Memory B cell (primary cell): ENCODE data around the gene GDF15.

Experiments
- ATAC-seq: fragments of 150-1000 bp; cut with Tn5 transposase; 2 replicates; pipeline ENCODE4 v1.10.0; 2021; ENCODE audit warnings: low read depth, mild to moderate bottlenecking, moderate library complexity
- DNase-seq, 2 donors: peaks; one replicate each; pipeline ENCODE4 v3.0.0; 2022; ENCODE audit warnings: low spot score in 2 of 2
- H3K27ac Mint-ChIP-seq: one replicate; pipeline ENCODE4 v1.8.0; 2022; ENCODE audit warnings: mild to moderate bottlenecking, moderate library complexity, mixed read lengths
- H3K27me3 Mint-ChIP-seq: one replicate; pipeline ENCODE4 v1.8.0; 2022; ENCODE audit warnings: mixed read lengths
- H3K36me3 Mint-ChIP-seq: one replicate; pipeline ENCODE4 v1.8.0; 2022; ENCODE audit warnings: mild to moderate bottlenecking, mixed read lengths
- H3K4me1 Mint-ChIP-seq: one replicate; pipeline ENCODE4 v1.8.0; 2022; ENCODE audit warnings: mixed read lengths
- H3K4me3 Mint-ChIP-seq: one replicate; pipeline ENCODE4 v1.8.0; 2022; ENCODE audit warnings: mild to moderate bottlenecking, moderate library complexity, mixed read lengths
- H3K9me3 Mint-ChIP-seq: one replicate; pipeline ENCODE4 v1.8.0; 2022; ENCODE audit warnings: mixed read lengths

Gene GDF15

DNA sequence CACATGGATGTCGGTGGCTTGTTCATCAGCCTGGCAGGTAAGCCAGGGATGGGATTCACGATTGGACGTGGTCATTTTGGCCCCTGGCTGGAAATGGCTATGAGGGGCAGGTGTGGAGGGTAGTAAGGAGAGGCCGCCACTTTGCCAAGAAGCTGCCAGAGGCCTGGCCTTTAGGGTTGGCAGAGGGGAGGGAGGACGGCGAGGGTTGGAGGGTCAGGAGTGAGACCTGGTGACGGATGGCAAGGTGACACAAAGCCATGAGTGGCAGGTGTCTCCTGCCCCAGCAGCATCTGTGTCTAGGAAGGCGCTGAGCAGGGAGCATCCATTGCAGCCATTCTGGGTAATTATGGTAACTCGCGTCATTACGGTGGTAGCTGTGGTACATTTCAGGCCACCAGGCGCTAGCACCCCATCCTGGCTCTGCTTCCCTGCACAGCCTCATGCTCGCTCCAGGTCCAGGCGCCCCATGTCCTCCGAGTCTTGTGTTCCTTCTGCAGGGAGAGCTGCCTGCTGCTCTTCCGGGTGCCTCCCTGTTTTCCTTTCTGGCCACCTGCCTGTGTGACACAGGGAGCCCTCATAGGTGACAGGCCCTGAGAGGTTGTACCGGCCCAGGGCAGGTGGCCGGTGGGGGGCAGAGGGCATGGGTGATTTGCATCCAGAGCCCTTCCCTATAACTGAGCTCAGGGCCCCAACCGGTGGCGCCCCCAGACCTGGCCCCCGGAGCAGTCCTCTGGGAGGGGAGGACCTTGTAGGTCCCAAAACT lies 37.5 kb downstream of the GDF15 start:
- ATAC-seq, result no peak
- peaks cover 3% of the 10 kb centered on the region for H3K27me3 Mint-ChIP-seq
- DNase-seq, result no peak
- H3K36me3 Mint-ChIP-seq, result no peaks in the 10 kb centered on the region
- no peak overlapping the region for H3K4me3 Mint-ChIP-seq
- H3K9me3 Mint-ChIP-seq, result no peaks in the 10 kb centered on the region
- H3K4me1 Mint-ChIP-seq, result peaks cover 44% of the 10 kb centered on the region
- no peak overlapping the region for H3K27ac Mint-ChIP-seq

DNA sequence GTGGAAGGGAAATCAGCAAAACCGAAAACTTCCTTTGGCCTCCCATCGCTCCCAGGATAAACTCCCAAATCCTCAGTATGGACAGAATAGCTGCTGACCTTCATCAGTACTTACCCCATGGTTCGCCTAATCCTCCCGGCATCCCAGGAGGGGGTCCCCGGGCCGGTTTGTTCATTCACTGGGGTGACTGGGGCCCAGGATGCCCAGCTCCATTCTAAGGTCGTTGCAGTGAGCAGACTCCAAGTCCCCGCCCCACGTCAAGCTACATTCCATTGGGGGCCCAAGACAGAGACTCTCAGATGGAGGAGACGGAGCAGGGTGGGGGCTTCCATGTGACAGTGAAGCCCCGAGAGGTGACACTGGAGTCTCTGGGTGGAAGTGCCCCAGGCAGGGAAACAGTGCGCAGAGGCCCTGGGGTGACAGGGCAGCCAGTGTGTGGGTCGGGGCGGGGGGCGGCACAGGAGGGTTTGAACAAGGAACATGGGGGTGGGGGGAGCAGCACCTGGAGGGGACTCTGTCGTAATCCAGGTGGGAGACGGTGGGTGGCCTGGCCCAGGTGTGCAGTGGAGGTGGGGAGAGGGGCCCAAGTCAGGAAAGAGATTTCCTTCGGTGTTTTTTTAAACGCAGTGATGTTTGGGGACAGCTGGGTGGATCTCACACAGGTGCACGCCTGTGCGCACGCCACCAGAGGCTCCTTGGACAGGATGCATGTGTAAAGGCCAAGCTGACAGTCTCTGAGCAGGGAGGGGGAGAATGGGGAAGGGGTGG lies 38.3 kb downstream of the GDF15 start:
- H3K9me3 Mint-ChIP-seq, result no peaks in the 10 kb centered on the region
- ATAC-seq, result no peak
- H3K4me3 Mint-ChIP-seq, result no peak overlapping the region
- no peaks in the 10 kb centered on the region for H3K36me3 Mint-ChIP-seq
- no peak for DNase-seq
- H3K27me3 Mint-ChIP-seq, result peaks cover 2% of the 10 kb centered on the region
- H3K27ac Mint-ChIP-seq, result no peak overlapping the region
- peaks cover 38% of the 10 kb centered on the region for H3K4me1 Mint-ChIP-seq

DNA sequence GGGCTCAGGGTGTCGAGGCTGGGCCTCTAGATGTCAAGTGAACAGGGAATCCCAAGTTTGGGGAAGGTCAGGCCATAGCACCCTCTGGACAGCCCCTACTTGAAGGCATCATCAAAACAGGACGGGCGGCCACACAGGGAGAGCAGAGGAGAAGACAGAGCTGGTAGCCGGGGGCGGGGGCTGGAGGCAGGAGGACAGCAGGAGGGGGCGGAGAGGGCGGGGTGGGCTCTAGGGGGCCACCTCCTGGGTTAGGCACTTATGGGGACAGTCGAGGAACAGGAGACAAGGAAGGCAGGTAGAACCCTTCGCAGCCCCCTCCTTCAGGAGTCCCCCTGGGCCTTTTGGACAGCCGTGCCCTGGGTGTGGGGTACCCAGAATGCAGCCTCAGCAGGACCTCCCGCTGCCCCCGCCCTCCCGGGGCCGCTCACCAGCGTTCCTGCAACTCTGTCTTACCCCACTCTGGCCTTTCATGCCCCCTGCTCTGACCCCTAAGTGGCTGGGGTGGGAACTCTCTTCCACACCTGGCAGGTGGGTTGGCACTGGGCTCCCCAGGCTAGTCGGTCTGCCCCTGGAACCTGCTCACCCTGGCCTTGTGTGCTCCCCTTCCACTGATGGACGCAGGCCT lies 39.0 kb downstream of the GDF15 start:
- H3K27me3 Mint-ChIP-seq, result peaks cover 2% of the 10 kb centered on the region
- no peaks in the 10 kb centered on the region for H3K9me3 Mint-ChIP-seq
- DNase-seq (no peak), ATAC-seq (no peak)
- H3K4me1 Mint-ChIP-seq, result peaks cover 38% of the 10 kb centered on the region
- no peaks in the 10 kb centered on the region for H3K36me3 Mint-ChIP-seq
- H3K27ac Mint-ChIP-seq, result no peak overlapping the region
- no peak overlapping the region for H3K4me3 Mint-ChIP-seq

GRCh38 chr19:18425515-18426415 lies 39.8 kb downstream of the GDF15 start:
- Mint-ChIP-seq H3K9me3 (no peaks in the 10 kb centered on the region), H3K27me3 (no peaks in the 10 kb centered on the region), H3K27ac (peak overlapping the region; percentile 43), H3K4me3 (no peak overlapping the region), H3K36me3 (no peaks in the 10 kb centered on the region), H3K4me1 (peaks cover 36% of the 10 kb centered on the region)
- ATAC-seq (no peak), DNase-seq (no peak)

DNA sequence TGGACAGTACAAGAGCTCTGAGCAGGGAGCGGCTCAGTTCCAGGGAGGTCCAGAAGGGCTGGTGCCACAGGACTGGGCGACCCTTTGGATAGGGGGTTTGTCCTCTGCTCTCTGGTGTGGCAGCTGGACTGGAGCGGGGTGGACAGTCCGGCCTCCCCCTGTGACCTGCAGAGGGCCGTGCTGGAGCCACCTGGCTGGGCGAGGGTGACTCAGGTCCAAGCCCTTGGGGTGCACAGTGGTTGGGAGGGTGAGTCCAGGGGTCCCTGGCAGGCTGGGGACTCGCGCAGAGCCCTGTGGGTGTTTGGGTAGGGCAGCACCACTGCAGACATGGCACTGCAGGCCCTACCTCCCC lies 40.4 kb downstream of the GDF15 start:
- Mint-ChIP-seq H3K4me1 (peaks cover 32% of the 10 kb centered on the region), H3K27ac (peak overlapping the region; percentile 43), H3K36me3 (no peaks in the 10 kb centered on the region), H3K27me3 (no peaks in the 10 kb centered on the region), H3K4me3 (no peak overlapping the region), H3K9me3 (no peaks in the 10 kb centered on the region)
- ATAC-seq, result no peak
- no peak for DNase-seq

- Mint-ChIP-seq H3K36me3 (no peaks in the 10 kb centered on the region), H3K27me3 (no peaks in the 10 kb centered on the region), H3K4me1 (peaks cover 26% of the 10 kb centered on the region), H3K9me3 (no peaks in the 10 kb centered on the region), H3K27ac (peak overlapping the region; percentile 87), H3K4me3 (no peak overlapping the region)
- DNase-seq (no peak), ATAC-seq (no peak)
These were observed 41.3 kb downstream of the GDF15 start for GRCh38 chr19:18427080-18427742.

GRCh38 chr19:18427743-18428113 lies 41.8 kb downstream of the GDF15 start:
- Mint-ChIP-seq H3K4me1 (peaks cover 23% of the 10 kb centered on the region), H3K4me3 (no peak overlapping the region), H3K9me3 (no peaks in the 10 kb centered on the region), H3K36me3 (no peaks in the 10 kb centered on the region), H3K27ac (peak overlapping the region; percentile 87), H3K27me3 (no peaks in the 10 kb centered on the region)
- DNase-seq, result no peak
- ATAC-seq, result no peak

- Mint-ChIP-seq H3K27ac (peak overlapping the region; percentile 87), H3K9me3 (no peaks in the 10 kb centered on the region), H3K27me3 (no peaks in the 10 kb centered on the region), H3K36me3 (no peaks in the 10 kb centered on the region), H3K4me1 (peaks cover 18% of the 10 kb centered on the region), H3K4me3 (peak overlapping the region; percentile 73)
- DNase-seq (no peak), ATAC-seq (no peak)
These were observed 42.3 kb downstream of the GDF15 start for GRCh38 chr19:18428173-18428786.

GRCh38 chr19:18428787-18429674 lies 43.1 kb downstream of the GDF15 start:
- DNase-seq, result peak; percentile 91 to 94
- no peaks in the 10 kb centered on the region for H3K36me3 Mint-ChIP-seq
- ATAC-seq, result peak; percentile 78
- H3K4me3 Mint-ChIP-seq, result peak overlapping the region; percentile 74
- no peaks in the 10 kb centered on the region for H3K9me3 Mint-ChIP-seq
- peak overlapping the region; percentile 87 for H3K27ac Mint-ChIP-seq
- H3K4me1 Mint-ChIP-seq, result peaks cover 15% of the 10 kb centered on the region
- H3K27me3 Mint-ChIP-seq, result no peaks in the 10 kb centered on the region

- no peak for ATAC-seq
- peaks cover 13% of the 10 kb centered on the region for H3K4me1 Mint-ChIP-seq
- H3K4me3 Mint-ChIP-seq, result peak overlapping the region; percentile 74
- no peak for DNase-seq
- H3K36me3 Mint-ChIP-seq, result no peaks in the 10 kb centered on the region
- peak overlapping the region; percentile 87 for H3K27ac Mint-ChIP-seq
- no peaks in the 10 kb centered on the region for H3K27me3 Mint-ChIP-seq
- no peaks in the 10 kb centered on the region for H3K9me3 Mint-ChIP-seq
These were observed 43.9 kb downstream of the GDF15 start for GRCh38 chr19:18429717-18430416.

GRCh38 chr19:18430417-18431144 lies 44.6 kb downstream of the GDF15 start:
- Mint-ChIP-seq H3K27me3 (no peaks in the 10 kb centered on the region), H3K4me3 (peak overlapping the region; percentile 27)
- no peak for DNase-seq

More at GRCh38 chr19:18430417-18431144, 44.6 kb downstream of the GDF15 start:
- H3K9me3 Mint-ChIP-seq, result no peaks in the 10 kb centered on the region
- peak overlapping the region; percentile 47 for H3K27ac Mint-ChIP-seq
- no peak for ATAC-seq
- H3K4me1 Mint-ChIP-seq, result peaks cover 12% of the 10 kb centered on the region
- no peaks in the 10 kb centered on the region for H3K36me3 Mint-ChIP-seq
